Astrocyte (in vitro differentiated cells and primary cell): ENCODE results near the gene ABCA7. TPM values are rescaled to one million over a fixed set of nuclear protein-coding genes. Genes with fewer than 3 reads are reported as not detected.

Experiments used
- DNase-seq: peaks from one replicate; pipeline ENCODE4 v3.0.0-alpha.2; 2010; ENCODE audit warnings: low read depth
- FAIRE-seq: peaks from 2 replicates; lab custom pipeline; 2011; peaks lifted over from hg19 to GRCh38; lab: Jason Lieb, UNC
- H2AFZ ChIP-seq: 2 replicates; pipeline ENCODE4 v1.6.0; 2012; ENCODE audit warnings: low read depth, low read length, inconsistent platforms
- H3K27ac ChIP-seq: 2 replicates; pipeline ENCODE4 v1.5.1; 2011; ENCODE audit warnings: low read depth, low read length, inconsistent platforms
- H3K27me3 ChIP-seq: 2 replicates; pipeline ENCODE4 v1.6.0; 2011; ENCODE audit warnings: low read length, inconsistent platforms; ENCODE audit not compliant: insufficient read depth
- H3K36me3 ChIP-seq: 2 replicates; pipeline ENCODE4 v1.5.1; 2011; ENCODE audit warnings: low read length, inconsistent platforms; ENCODE audit not compliant: insufficient read depth
- H3K4me1 ChIP-seq: 2 replicates; pipeline ENCODE4 v1.5.1; 2011; ENCODE audit warnings: low read length, inconsistent platforms; ENCODE audit not compliant: insufficient read depth
- H3K4me2 ChIP-seq: 2 replicates; pipeline ENCODE4 v1.6.0; 2012; ENCODE audit warnings: low read length, inconsistent platforms
- H3K4me3 ChIP-seq: 2 replicates; pipeline ENCODE4 v1.5.1; 2011; ENCODE audit warnings: low read depth, mild to moderate bottlenecking, low read length, inconsistent platforms; ENCODE audit not compliant: insufficient read depth
- H3K79me2 ChIP-seq: 2 replicates; pipeline ENCODE4 v1.6.0; 2012; ENCODE audit warnings: mild to moderate bottlenecking, low read length, inconsistent platforms; ENCODE audit not compliant: insufficient read depth
- H3K9ac ChIP-seq: 2 replicates; pipeline ENCODE4 v1.6.0; 2012; ENCODE audit warnings: mild to moderate bottlenecking, low read length, inconsistent platforms
- H3K9me3 ChIP-seq: 2 replicates; pipeline ENCODE4 v1.5.1; 2012; ENCODE audit warnings: low read depth, mild to moderate bottlenecking, low read length, inconsistent platforms; ENCODE audit not compliant: insufficient read depth
- H4K20me1 ChIP-seq: 2 replicates; pipeline ENCODE4 v1.6.0; 2012; ENCODE audit warnings: low read length, inconsistent platforms; ENCODE audit not compliant: insufficient read depth
- H3K27ac Mint-ChIP-seq: one replicate; pipeline ENCODE4 v1.8.0; 2021; ENCODE audit warnings: mild to moderate bottlenecking, mixed read lengths; ENCODE audit not compliant: unreplicated experiment
- H3K27me3 Mint-ChIP-seq: one replicate; pipeline ENCODE4 v1.8.0; 2021; ENCODE audit warnings: low read depth, mixed read lengths; ENCODE audit not compliant: unreplicated experiment
- H3K36me3 Mint-ChIP-seq: one replicate; pipeline ENCODE4 v1.8.0; 2021; ENCODE audit warnings: low read depth, mixed read lengths; ENCODE audit not compliant: unreplicated experiment
- H3K4me1 Mint-ChIP-seq: one replicate; pipeline ENCODE4 v1.8.0; 2021; ENCODE audit warnings: low read depth, mixed read lengths; ENCODE audit not compliant: unreplicated experiment
- H3K4me3 Mint-ChIP-seq: one replicate; pipeline ENCODE4 v1.8.0; 2021; ENCODE audit warnings: mild to moderate bottlenecking, moderate library complexity, mixed read lengths; ENCODE audit not compliant: unreplicated experiment
- H3K9me3 Mint-ChIP-seq: one replicate; pipeline ENCODE4 v1.8.0; 2021; ENCODE audit warnings: mild to moderate bottlenecking, mixed read lengths; ENCODE audit not compliant: unreplicated experiment
- CTCF ChIP-seq: IDR thresholded peaks from 2 replicates; pipeline ENCODE4 v1.5.1; 2011; ENCODE audit warnings: low read depth, mild to moderate bottlenecking, inconsistent platforms, low read length, moderate library complexity; ENCODE audit not compliant: insufficient read depth
- EZH2 ChIP-seq: IDR thresholded peaks from 2 replicates; pipeline ENCODE4 v1.6.1; 2012; ENCODE audit warnings: mild to moderate bottlenecking, low read length, inconsistent platforms; ENCODE audit not compliant: insufficient read depth
- total RNA-seq: library from RNA; stranded (reverse); gene quantifications from 2 replicates; pipeline ENCODE4 v1.2.1, GENCODE V29; 2021

The ABCA7 gene
- total RNA-seq, 1 donor from 2014 or later: 18.4 TPM

GRCh38 chr19:1082928-1083816 is 43.3 kb downstream of the ABCA7 start:
- H3K27me3 ChIP-seq: no peaks in the 10 kb centered on the region
- no peaks in the 10 kb centered on the region for H3K4me1 ChIP-seq
- Mint-ChIP-seq H3K27ac (no peak overlapping the region), H3K4me3 (no peak overlapping the region), H3K36me3 (peaks cover 5% of the 10 kb centered on the region), H3K9me3 (no peaks in the 10 kb centered on the region), H3K27me3 (no peaks in the 10 kb centered on the region), H3K4me1 (no peaks in the 10 kb centered on the region)
- no peak overlapping the region for H3K9ac ChIP-seq
- no peak overlapping the region for H3K4me2 ChIP-seq
- DNase-seq (no peak), FAIRE-seq (no peak)
- peaks cover 2% of the 10 kb centered on the region for H3K36me3 ChIP-seq
- peaks cover 3% of the 10 kb centered on the region for H4K20me1 ChIP-seq
- H2AFZ ChIP-seq: no peak overlapping the region
- no peaks in the 10 kb centered on the region for H3K9me3 ChIP-seq
- TF ChIP-seq EZH2 (no peak), CTCF (no peak)
- H3K27ac ChIP-seq: no peak overlapping the region
- no peaks in the 10 kb centered on the region for H3K79me2 ChIP-seq
- H3K4me3 ChIP-seq: no peak overlapping the region

- DNase-seq (no peak), FAIRE-seq (no peak)
- no peaks in the 10 kb centered on the region for H3K4me1 ChIP-seq
- H2AFZ ChIP-seq: no peak overlapping the region
- Mint-ChIP-seq H3K36me3 (peaks cover 5% of the 10 kb centered on the region), H3K4me3 (no peak overlapping the region), H3K27ac (no peak overlapping the region), H3K27me3 (no peaks in the 10 kb centered on the region), H3K9me3 (no peaks in the 10 kb centered on the region), H3K4me1 (no peaks in the 10 kb centered on the region)
- no peak for TF ChIP-seq EZH2
- no peak for TF ChIP-seq CTCF
- H3K27me3 ChIP-seq: no peaks in the 10 kb centered on the region
- no peak overlapping the region for H3K4me2 ChIP-seq
- H3K27ac ChIP-seq: no peak overlapping the region
- no peak overlapping the region for H3K9ac ChIP-seq
- peaks cover 2% of the 10 kb centered on the region for H3K36me3 ChIP-seq
- H4K20me1 ChIP-seq: peaks cover 3% of the 10 kb centered on the region
- H3K79me2 ChIP-seq: no peaks in the 10 kb centered on the region
- no peaks in the 10 kb centered on the region for H3K9me3 ChIP-seq
- no peak overlapping the region for H3K4me3 ChIP-seq
These were observed 44.3 kb downstream of the ABCA7 start for GRCh38 chr19:1084024-1084868.
